IMR-90 (cell line): ENCODE data around the gene PPP1R37.

Experiments
- BHLHE40 ChIP-seq: fragments of 150-350 bp; IDR thresholded peaks from 2 replicates; pipeline ENCODE4 v1.6.1; 2016; ENCODE audit warnings: mild to moderate bottlenecking, low read depth, low read length
- CHD1 ChIP-seq: IDR thresholded peaks from 2 replicates; pipeline ENCODE4 v1.6.1; 2012; ENCODE audit warnings: low read depth, low read length, improper control_type of control experiment
- CTCF ChIP-seq: conservative IDR thresholded peaks from 2 replicates; pipeline ENCODE4 v1.5.1; 2012; ENCODE audit warnings: mild to moderate bottlenecking, low read depth, low read length, improper control_type of control experiment
- ELK1 ChIP-seq: fragments of 150-350 bp; IDR thresholded peaks from 2 replicates; pipeline ENCODE4 v1.6.1; 2016; ENCODE audit warnings: low read depth, mild to moderate bottlenecking, low read length, moderate library complexity, borderline replicate concordance
- FOS ChIP-seq: fragments of 150-350 bp; IDR thresholded peaks from 2 replicates; pipeline ENCODE4 v1.6.1; 2016; ENCODE audit warnings: low read depth, low read length
- MAFK ChIP-seq: IDR thresholded peaks from 2 replicates; pipeline ENCODE4 v1.6.1; 2012; ENCODE audit warnings: low read depth, low read length, improper control_type of control experiment
- POLR2A ChIP-seq: IDR thresholded peaks from 2 replicates; pipeline ENCODE4 v1.6.1; 2012; ENCODE audit warnings: mild to moderate bottlenecking, low read depth, low read length
- RAD21 ChIP-seq: IDR thresholded peaks from 2 replicates; pipeline ENCODE4 v1.6.1; 2012; ENCODE audit warnings: low read length, improper control_type of control experiment
- RCOR1 ChIP-seq: IDR thresholded peaks from 2 replicates; pipeline ENCODE4 v1.6.1; 2012; ENCODE audit warnings: mild to moderate bottlenecking, low read length, improper control_type of control experiment; ENCODE audit not compliant: insufficient replicate concordance
- RFX5 ChIP-seq: IDR thresholded peaks from 2 replicates; pipeline ENCODE4 v1.8.0; 2012; ENCODE audit warnings: low read depth, mild to moderate bottlenecking, low read length, moderate library complexity
- SMC3 ChIP-seq: fragments of 150-350 bp; IDR thresholded peaks from 2 replicates; pipeline ENCODE4 v1.6.1; 2016; ENCODE audit warnings: low read depth, mild to moderate bottlenecking, antibody characterized with exemption, low read length, moderate library complexity
- USF2 ChIP-seq: fragments of 150-350 bp; IDR thresholded peaks from 2 replicates; pipeline ENCODE4 v1.6.1; 2017; ENCODE audit warnings: mild to moderate bottlenecking, antibody characterized with exemption, low read length, low read depth

- TF ChIP-seq CTCF (no peak), POLR2A (no peak), RAD21 (no peak), RCOR1 (no peak), RFX5 (no peak), USF2 (no peak), ELK1 (no peak), FOS (no peak), BHLHE40 (no peak), SMC3 (no peak), CHD1 (no peak), MAFK (no peak)
These were observed 49.7 kb downstream of the PPP1R37 start for GRCh38 chr19:45142726-45143110.
